HG02970 (cell line): ENCODE results near the gene KYNU.
"Not testable (repeated sequence)": the region's sequence is repeated elsewhere in the genome, so short reads cannot be mapped to it uniquely, and the experiment has no call there.

Source experiments
- ATAC-seq: cut with Tn5 transposase; IDR thresholded peaks from one replicate; pipeline ENCODE4 v1.9.1; 2021; ENCODE audit warnings: mild to moderate bottlenecking, moderate library complexity, moderate number of reproducible peaks; ENCODE audit not compliant: unreplicated experiment, low FRiP score

KYNU gene

GRCh38 chr2:142914507-142915313, 37.2 kb downstream of the KYNU start:
- ATAC-seq = peak; percentile 96

GRCh38 chr2:142915502-142915901, 38.0 kb downstream of the KYNU start:
- ATAC-seq = no peak

- ATAC-seq = no peak
Observed at GRCh38 chr2:142918624-142919023, 41.2 kb downstream of the KYNU start.

- no peak for ATAC-seq
Observed at GRCh38 chr2:142920571-142920970, 43.1 kb downstream of the KYNU start.

- no peak for ATAC-seq
Observed at GRCh38 chr2:142926445-142926844, 49.0 kb downstream of the KYNU start.

GRCh38 chr2:142930835-142931398, 53.5 kb downstream of the KYNU start:
- ATAC-seq = no peak

GRCh38 chr2:142933916-142934315, 56.5 kb downstream of the KYNU start:
- ATAC-seq = no peak

- no peak for ATAC-seq
Observed at GRCh38 chr2:142935563-142936089, 58.2 kb downstream of the KYNU start.

GRCh38 chr2:142936629-142937028, 59.2 kb downstream of the KYNU start:
- ATAC-seq = no peak

GRCh38 chr2:142937347-142937746, 59.9 kb downstream of the KYNU start:
- no peak for ATAC-seq

- ATAC-seq = no peak
Observed at GRCh38 chr2:142938240-142938639, 60.8 kb downstream of the KYNU start.

- ATAC-seq = no peak
Observed at GRCh38 chr2:142940606-142941223, 63.3 kb downstream of the KYNU start.

GRCh38 chr2:142942690-142943089, 65.2 kb downstream of the KYNU start:
- ATAC-seq = no peak

- no peak for ATAC-seq
Observed at GRCh38 chr2:142944264-142944663, 66.8 kb downstream of the KYNU start.

- no peak for ATAC-seq
Observed at GRCh38 chr2:142944721-142945120, 67.3 kb downstream of the KYNU start.

- ATAC-seq = no peak
Observed at GRCh38 chr2:142946941-142947340, 69.5 kb downstream of the KYNU start.

- ATAC-seq = not testable (repeated sequence)
Observed at GRCh38 chr2:142948723-142949122, 71.3 kb downstream of the KYNU start.

GRCh38 chr2:142950323-142950722, 72.9 kb downstream of the KYNU start:
- not testable (repeated sequence) for ATAC-seq

- ATAC-seq = no peak
Observed at GRCh38 chr2:142951190-142952007, 73.9 kb downstream of the KYNU start.

GRCh38 chr2:142952018-142952417, 74.6 kb downstream of the KYNU start:
- no peak for ATAC-seq
